HUDEP-2 (cell line): ENCODE data around the gene SELENOW.
A peak's percentile ranks its signal among the peaks of the same experiment; 100 is the strongest.
"Not testable (repeated sequence)": the region's sequence is repeated elsewhere in the genome, so short reads cannot be mapped to it uniquely, and the experiment has no call there.

Experiments used
- DNase-seq, 76 experiments: peaks; one replicate each; lab custom pipeline; 2025; ENCODE audit not compliant: unreplicated experiment in 76 of 76; lab: John Stamatoyannopoulos, UW

SELENOW gene

DNA sequence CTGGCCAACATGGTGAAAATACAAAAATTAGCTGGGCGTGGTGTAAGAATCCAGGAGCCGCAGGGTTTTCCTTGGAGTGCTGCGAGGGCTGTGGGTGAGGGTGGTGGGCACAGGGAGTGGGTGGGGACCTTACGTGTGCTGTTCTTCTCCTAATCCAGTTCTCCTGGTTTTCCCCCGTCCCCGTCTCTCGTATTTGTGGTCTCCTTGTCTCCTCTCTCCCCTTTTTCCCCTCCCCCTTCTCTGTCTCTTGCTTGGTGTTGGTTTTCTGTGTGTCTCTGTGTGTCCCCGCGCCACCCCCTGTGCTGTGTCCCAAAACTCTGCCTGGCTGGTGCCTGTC, 1.7 kb downstream of the SELENOW start:
- no peak for DNase-seq

DNA sequence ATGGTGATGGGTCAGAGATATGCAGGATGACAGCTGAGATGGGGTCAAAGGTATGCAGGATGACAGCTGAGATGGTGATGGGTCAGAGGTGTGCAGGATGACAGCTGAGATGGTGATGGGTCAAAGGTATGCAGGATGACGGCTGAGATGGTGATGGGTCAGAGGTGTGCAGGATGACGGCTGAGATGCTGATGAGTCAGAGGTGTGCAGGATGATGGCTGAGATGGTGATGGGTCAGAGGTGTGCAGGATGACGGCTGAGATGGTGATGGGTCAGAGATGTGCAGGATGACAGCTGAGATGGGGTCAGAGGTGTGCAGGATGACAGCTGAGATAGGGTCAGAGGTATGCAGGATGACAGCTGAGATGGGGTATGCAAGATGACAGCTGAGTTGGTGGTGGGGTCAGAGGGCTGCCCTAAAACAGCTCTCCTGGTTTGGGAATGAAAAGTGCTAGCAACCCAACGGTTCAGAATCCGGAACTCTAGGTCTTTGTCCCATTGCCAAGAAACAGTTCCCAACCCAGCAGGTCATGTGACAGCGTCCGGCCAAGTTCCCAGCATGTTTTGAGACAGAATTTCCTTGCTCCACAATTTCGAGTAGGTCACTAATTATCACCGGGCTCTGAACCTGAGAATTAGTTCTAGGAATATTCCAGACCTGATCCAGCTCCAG, 3.2 kb downstream of the SELENOW start:
- no peak for DNase-seq

DNA sequence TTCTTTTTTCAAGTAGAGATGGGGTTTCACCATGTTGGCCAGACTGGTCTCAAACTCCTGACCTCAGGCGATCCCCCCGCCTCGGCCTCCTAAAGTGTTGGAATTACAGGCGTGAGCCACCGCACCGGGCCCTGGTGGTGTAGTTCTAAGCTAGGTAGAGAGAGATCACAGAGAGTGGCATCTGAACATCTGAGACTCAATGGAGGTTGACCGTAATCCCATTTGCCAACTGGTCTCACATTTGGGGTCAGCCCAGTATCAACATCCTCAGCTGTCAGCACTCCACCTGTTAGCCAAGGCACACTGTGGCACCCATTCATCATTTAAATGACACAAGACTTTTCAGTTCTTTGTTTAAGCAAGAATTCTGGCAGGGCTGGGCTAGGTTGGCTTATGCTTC, 8.1 kb downstream of the SELENOW start:
- no peak for DNase-seq

DNA sequence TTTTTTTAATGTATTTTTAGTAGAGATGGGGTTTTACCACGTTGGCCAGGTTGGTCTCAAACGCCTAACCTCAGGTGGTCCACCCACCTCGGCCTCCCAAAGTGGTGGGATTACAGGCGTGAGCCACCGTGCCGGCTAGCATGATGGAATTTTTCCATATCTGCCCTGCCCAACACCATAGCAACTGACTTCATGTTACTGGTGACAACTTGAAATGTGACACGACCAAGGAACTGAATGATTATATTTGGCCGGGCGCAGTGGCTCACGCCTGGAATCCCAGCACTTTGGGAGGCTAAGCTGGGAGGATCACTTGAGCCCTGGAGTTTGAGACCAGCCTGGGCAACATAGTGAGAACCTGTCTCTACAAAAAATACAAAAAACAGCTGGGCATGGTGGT, 8.8 kb downstream of the SELENOW start:
- DNase-seq, result not testable (repeated sequence)

DNA sequence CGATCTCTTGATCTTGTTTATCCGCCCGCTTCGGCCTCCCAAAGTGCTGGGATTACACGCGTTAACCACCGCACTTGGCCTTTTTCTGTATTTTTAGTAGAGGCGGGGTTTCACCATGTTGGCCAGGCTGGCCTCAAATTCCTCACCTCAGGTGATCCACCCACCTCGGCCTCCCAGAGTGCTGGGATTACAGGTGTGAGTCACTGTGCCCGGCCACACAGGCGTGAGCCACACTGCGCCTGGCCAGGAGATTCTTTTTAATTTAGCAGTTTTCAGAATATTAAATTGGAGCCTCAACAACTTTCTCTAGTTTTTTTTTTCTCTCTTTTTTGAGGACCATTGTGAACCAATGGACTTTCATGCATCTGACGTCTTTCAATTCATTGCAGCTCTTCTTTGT, 11.3 kb downstream of the SELENOW start:
- DNase-seq, result not testable (repeated sequence)

DNA sequence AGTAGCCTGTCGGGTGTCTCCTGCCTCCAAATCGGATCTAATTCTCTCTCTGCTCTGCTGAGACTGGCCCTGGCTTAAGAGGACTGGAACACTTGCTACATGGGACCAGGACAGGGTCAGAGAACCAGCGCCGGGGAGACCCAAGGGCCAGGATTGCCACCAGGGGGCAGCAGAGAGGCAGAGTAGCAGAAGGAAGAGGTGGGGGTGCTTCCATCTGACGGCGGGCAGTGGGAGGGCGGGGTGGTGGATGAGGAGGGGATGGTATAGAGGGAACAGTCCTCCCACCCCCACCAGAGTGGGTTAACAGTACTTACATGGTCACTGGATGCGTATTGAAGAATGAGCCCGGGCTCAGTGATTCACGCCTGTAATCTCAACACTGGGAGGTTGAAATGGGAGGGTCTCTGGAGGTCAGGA, 11.9 kb downstream of the SELENOW start:
- peak in 68 of 76 experiments; percentile 18 to 92 (median 70) for DNase-seq

DNA sequence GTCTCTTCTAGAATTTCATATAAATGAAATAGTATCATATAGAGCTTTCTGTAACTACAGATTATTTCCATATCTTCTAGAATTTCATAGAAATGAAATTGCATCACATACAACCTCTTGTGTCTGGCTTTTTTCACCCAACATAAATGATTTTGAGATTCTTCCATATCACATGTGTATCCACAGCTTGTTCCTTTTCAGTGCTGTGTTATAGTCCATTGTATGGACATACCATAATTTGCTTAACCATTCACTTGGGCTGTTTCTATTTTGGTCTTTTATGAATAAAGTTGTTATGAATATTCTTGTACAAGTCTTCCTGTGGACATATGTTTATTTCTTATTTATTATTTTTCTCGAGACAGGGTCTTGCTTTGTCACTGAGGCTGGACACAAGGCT, 14.1 kb downstream of the SELENOW start:
- no peak for DNase-seq

DNA sequence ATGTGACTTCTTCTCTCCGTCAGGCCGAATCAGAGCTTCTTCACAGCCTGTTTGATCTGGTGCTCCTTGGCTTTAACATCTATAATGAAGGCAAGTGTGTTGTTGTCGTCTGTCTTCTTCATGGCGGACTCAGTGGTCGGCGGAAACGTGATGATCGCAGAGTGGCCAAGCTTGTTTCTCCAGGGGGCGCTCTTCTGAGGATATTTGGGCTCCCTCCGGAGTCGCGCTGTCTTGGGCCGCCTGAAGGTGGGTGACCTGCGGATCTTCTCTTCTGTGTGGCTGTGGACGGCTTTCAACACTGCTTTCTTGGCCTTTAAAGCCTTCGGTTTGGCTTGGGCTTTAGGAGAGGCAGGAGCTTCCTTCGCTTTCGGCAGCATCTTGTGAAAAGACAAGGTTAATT, 16.0 kb downstream of the SELENOW start:
- no peak for DNase-seq

DNA sequence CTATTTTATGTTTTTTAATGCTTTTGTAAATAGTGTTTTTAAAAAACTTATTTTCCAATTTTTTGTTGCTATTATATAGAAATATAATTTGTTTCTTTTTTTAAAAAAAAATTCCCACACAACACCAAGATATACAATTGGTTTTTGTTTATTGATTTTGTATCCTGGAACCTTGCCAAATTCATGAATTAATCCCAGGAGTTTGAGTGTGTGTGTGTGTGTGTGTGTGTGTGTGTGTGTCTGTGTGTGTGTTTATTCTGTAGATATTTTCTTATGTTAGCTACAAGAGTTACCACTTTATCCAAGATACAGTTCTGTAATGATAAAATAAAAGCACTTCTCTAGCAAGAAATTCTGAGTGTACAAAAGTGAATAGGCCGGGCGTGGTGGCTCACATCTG, 18.3 kb downstream of the SELENOW start:
- no peak for DNase-seq

DNA sequence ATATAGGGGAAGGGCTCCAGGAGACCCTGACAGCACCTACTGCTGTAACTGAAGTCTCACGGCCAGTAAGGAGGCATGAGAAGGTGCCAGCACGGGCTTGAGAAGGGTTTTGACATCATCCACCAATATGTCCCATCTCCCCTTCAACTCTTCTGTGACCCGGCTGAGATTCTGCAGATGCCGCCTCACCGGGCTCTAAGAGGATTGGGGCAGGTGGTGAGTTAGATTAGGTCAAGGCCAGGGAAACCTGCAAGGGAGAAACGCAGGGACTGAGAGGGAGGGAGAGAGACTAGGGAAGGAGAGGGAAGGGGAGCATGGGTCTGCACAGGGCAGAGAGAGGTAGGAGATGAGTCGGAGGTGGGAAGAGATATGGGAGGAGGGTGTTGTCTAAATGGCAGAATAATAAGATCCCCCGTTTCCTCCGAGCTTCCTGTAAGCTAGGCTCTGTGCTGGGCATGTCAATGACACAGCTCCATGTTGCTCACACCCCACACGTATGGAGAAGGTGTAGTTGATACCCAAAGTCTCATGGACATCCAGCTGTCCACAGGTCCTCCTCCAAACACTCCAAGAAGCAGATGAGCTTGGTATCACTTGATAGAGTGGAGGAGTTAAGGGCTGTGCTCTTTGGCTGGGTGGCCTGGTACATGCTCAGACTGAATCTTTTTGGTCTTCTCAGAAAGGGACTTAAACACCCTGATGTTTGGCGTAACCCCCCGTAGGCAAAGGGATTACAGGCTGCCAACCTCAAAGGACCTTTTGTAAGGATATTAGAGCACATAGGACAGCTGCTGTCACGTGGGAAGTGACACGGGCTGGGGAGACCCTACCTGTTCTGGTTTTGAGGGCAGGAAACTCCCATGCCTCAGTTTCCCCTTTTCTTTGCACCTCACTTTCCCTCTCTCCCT, 19.7 kb downstream of the SELENOW start:
- DNase-seq, result no peak

DNA sequence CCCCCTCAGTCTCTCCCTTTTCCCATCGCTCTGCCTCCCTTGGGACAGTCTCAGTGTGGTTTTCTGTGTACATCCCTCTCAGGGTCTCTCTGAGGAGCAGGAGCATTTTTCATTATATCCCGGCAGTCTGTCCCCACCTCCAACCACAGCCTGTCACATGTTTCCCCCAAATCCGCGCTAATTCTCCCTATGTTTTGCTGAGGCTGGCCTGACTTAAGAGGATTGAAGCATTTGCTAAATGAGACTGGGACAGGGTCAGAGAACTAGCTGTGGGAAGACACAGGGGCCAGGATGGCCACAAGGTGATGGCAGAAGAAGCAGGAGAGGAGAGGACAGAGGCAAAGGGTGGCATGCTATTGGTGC, 20.4 kb downstream of the SELENOW start:
- no peak for DNase-seq

DNA sequence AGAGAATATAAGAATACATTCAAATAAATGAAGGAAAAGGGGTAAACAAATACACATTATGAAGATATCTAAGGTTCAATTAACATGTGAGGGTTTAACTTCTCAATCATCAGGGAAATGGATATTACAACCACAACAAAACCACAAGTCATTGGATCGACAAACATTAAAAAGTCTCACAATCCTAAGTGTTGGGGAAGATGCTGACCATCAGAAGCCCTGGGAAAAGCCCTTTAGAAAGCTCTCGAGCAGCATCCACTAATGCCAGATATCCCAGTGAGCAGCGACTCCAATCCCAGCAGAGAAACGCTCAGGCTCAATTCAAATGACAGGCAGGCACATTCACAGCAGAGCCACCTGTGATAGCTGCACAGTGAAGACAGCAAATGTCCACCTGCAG, 22.8 kb downstream of the SELENOW start:
- no peak for DNase-seq

DNA sequence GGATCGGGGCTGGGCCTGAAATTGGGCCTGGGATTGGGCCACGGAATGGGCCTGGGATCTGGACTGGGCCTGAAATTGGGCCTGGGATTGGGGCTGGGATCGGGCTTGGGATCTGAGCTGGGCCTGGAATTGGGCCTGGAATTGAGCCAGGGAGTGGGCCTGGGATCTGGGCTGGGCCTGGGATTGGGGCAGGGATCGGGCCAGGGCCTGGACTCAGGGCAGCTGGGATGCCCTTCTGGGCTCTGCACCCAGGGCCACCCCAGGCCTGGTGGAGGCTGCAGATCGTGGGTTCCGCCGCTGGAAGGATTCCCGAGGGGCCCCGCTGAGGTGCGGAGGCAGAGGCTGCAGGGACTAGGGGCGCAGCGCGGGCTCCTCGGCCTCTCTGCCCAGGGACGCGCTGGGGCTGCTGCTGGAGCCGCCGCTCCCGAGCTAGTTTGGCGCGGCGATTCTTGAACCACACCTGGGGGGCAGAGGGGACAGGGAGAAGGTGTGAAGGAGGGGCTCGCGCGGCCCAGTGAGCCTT, 24.1 kb downstream of the SELENOW start:
- no peak for DNase-seq

DNA sequence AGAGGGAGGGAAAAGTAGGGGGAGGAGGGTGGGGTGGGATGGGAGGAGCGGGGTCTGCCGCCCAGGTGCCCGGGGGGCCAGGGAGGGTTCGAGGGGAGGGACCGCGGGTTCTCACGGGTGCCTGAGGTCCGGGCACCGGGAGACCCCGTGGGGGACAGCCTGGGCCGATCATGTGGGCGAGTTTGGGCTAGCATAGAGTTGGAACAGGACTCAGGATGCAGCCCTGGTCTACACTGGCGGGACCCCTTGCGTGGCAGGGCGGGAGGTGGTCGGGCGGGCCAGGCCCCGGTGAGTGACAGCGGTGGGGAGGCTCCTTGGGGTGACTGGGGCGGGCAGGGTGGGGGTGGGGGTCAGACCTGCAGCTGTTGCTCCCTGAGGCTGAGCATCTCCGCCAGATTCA, 24.6 kb downstream of the SELENOW start:
- DNase-seq, result not testable (repeated sequence)

DNA sequence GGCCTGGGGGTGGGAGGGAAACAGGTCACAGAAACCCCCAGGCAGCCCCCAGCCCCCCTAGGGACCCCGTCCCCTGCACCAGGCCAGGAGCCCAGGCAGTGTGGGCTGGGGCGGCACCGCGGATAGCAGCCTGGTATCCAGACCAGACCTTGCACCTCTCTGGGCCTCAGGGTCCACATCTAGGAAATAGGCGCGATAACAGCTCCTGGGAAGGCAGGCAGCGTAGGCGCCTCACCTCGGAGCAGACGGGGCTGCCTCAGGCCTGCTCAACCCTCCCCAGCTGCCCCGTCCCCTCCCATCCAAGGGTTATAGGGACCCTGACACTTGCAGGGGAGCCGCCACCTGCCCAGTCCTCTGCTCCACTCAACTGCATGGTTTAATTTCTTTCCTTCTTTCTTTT, 25.2 kb downstream of the SELENOW start:
- not testable (repeated sequence) for DNase-seq

DNA sequence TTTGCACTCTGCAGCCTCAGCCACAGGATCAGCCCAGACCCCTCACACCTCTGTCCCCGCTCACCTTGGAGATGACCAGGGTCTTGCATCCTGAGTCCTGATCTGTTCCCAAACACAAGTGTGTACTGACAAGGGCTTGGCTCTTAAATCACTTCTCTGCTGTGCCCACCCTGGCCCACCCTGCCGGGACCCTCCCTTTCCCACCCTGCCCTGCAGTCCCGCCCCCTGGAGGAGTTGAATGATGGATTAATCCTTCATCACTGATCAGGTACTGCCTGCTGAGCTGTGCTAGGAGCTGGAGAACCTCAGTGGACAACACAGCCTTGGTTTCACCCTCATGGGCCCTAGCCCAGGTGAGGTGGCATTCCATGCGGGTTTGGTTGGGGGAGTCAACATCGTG, 25.9 kb downstream of the SELENOW start, which contains the start of gene TPRX1:
TPRX1 (minus strand) TSS at position 101 of the 400 bp plus-strand sequence; CDS start at position 89, 12 bp downstream.
- DNase-seq, result not testable (repeated sequence)

DNA sequence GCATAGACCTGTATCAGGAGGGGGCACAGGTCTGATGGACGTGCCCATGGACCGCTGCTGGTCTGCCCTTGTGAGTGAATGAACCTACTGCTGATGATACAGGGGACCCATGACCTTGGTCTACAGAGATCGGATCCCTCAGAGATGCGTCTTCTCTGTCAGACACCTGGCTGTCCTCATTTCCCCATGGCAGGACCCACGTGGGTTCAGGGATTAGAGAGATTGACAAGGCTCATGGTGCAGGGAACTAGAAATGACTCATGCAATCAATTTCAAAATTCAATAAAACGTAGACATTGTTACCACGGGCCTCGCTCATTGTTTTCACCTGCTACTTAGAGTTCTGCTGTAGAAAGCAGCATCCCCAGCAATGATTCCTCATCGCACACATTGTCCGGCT, 26.8 kb downstream of the SELENOW start:
- no peak for DNase-seq

DNA sequence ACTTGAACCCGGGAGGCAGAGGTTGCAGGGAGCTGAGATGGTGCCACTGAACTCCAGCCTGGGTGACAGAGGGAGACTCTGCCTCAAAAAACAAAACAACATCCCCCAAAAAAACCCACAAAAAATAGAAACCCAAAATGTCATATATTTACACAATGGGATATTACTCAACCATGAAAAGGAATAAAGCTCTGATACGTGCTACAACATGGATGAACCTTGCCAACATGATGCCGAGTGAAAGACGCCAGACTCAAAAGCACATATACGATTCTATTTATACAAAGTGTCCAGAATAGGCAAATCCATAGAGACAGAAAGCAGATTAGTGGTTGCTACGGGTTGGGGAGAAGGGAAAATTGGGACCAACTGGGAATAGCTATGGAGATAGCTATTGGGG, 27.9 kb downstream of the SELENOW start:
- no peak for DNase-seq

DNA sequence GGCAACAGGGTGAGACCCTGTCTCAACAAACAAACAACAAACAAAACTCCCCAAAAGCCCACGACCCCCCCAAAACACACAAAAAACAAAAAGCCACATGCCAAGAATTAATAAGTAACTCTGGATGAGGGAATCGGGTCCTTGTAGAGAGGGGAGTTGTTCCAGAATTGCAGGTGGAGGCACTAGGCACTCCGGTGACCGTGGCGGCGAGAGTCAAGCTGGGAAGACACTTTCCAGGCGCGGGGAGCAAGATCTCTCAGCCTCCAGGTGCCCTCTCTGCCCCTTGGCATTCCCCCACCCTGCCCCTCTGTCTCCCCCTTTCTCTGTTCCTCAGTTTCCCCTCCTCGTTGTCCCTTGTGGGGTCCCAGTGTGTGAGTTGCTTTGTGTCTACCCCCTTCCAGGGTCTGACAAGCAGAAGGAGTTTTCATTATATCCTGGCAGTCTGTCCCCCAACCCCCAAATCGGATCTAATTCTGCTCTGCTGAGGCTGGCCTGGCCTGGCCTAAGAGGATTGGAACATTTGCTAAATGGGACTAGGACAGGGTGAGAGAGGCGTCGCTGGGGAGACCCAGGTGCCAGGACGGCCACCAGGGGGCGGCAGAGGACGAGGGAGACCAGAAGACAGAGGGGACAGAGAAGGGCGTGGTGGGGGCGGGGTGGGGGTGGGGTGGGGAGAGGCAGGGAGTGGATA, 34.9 kb downstream of the SELENOW start:
- peak in 73 of 76 experiments; percentile 17 to 93 (median 79) for DNase-seq

DNA sequence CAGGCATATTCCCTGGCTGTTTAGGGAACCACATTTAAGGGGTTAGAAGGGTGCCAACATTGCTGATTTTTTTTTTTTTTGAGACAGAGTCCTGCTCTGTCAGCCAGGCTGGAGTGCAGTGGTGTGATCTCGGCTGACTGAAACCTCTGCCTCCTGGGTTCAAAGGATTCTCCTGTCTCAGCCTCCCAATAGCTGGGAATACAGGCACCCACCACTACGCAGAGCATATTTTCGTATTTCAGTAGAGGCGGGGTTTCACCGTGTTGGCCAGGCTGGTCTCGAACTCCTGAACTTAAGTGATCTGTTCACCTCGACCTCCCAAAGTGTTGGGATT, 35.5 kb downstream of the SELENOW start:
- DNase-seq, result no peak

DNA sequence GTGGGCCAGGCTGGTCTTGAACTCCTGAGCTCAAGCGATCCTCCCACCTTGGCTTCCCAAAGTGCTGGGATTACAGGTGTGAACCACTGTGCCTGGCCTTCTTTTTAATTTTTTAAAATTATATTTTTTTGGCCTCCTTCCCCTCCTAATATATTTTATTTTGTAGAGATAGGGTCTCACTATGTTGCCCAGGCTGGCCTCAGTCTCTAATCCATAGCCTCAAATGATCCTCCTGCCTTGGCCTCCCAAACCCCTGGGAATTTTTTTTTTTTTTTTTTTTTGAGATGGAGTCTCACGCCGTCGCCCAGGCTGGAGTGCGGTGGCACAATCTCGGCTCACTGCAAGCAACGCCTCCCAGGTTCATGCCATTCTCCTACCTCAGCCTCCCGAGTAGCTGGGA, 37.8 kb downstream of the SELENOW start:
- not testable (repeated sequence) for DNase-seq
